ENCODE measurements around the gene ST8SIA6. TPM values are rescaled to one million over a fixed set of nuclear protein-coding genes. Genes with fewer than 3 reads are reported as not detected.

Gene ST8SIA6
- total RNA-seq, 1 donor from 2014 or later, result 1.8 TPM

- no peak for DNase-seq (ENCODE audit: low spot score)
- no peak for ATAC-seq
Measured at GRCh38 chr10:17276756-17277424, 177.5 kb downstream of the ST8SIA6 start.

GRCh38 chr10:17273403-17273802, 181.0 kb downstream of the ST8SIA6 start:
- ATAC-seq, result no peak

GRCh38 chr10:17272648-17273047, 181.7 kb downstream of the ST8SIA6 start:
- ATAC-seq (no peak), DNase-seq (ENCODE audit: low spot score) (no peak)

More at GRCh38 chr10:17273403-17273802, 181.0 kb downstream of the ST8SIA6 start:
- DNase-seq (ENCODE audit: low spot score), result no peak

Other genes with a start within 250 kb of the ST8SIA6 start
- 55.4 TPM for gene VIM, start 226.4 kb downstream of the ST8SIA6 start, total RNA-seq
- gene HACD1, start 162.8 kb upstream of the ST8SIA6 start, total RNA-seq, result 2.9 TPM
- 5.9 TPM for gene STAM, start 189.6 kb upstream of the ST8SIA6 start, total RNA-seq